ENCODE data around the gene PCCB.

- TF ChIP-seq CTCF (IDR thresholded peaks at IDR 0.05), result no peak
- no peak for TF ChIP-seq POLR2A (IDR thresholded peaks at IDR 0.05)
These were observed 82.2 kb downstream of the PCCB start for GRCh38 chr3:136332302-136332701.

Measured in right lobe of liver (tissue), 4 donors.